Gastroesophageal sphincter (tissue), 4 donors: Measurements from ENCODE around the gene KCP. TPM values are rescaled to one million over a fixed set of nuclear protein-coding genes. Genes with fewer than 3 reads are reported as not detected.

ENCODE experiments used
- ATAC-seq: fragments of 150-250 bp; one replicate; pipeline ENCODE4 v1.9.1; 2016; ENCODE audit warnings: mild to moderate bottlenecking, moderate library complexity
- H3K27ac ChIP-seq, 4 donors: fragments of 200-600 bp; sonication (generic) in 3 of 4; 1 replicate in 3 of 4; 2 replicates in 1 of 4; pipeline ENCODE4 v1.5.1; 2016 to 2019
- H3K27me3 ChIP-seq: fragments of 200-600 bp; sonication (generic); one replicate; pipeline ENCODE4 v1.5.1; 2019
- H3K36me3 ChIP-seq, 2 donors: fragments of 200-600 bp; sonication (generic); one replicate each; pipeline ENCODE4 v1.5.1; 2019; ENCODE audit warnings: control low read depth in 1 of 2
- H3K4me1 ChIP-seq, 3 donors: fragments of 200-600 bp; sonication (generic); 1 replicate in 2 of 3; 2 replicates in 1 of 3; pipeline ENCODE4 v1.5.1; 2016 to 2019; ENCODE audit warnings: control low read depth in 2 of 3
- H3K4me3 ChIP-seq, 2 donors: fragments of 200-600 bp; sonication (generic); one replicate each; pipeline ENCODE4 v1.5.1; 2019; ENCODE audit warnings: mild to moderate bottlenecking in 1 of 2, moderate library complexity in 1 of 2
- H3K9me3 ChIP-seq, 3 donors: fragments of 200-600 bp; sonication (generic); one replicate each; pipeline ENCODE4 v1.5.1; 2017 to 2019; ENCODE audit warnings: control low read depth in 2 of 3
- CTCF ChIP-seq, 4 experiments: fragments of 200-600 bp in 2 of 4; fragments of 450-650 bp in 2 of 4; sonication (generic) in 1 of 4; IDR thresholded peaks; one replicate each; pipeline ENCODE4 v1.5.1; 2017 to 2019; ENCODE audit warnings: antibody characterized with exemption in 4 of 4, mild to moderate bottlenecking in 2 of 4, moderate library complexity in 2 of 4
- EP300 ChIP-seq: sonication (generic); formaldehyde crosslinking; IDR thresholded peaks from one replicate; pipeline ENCODE4 v1.6.1; 2017; ENCODE audit warnings: antibody characterized with exemption, mild to moderate bottlenecking
- POLR2A ChIP-seq, 2 donors: fragments of 450-650 bp; IDR thresholded peaks; one replicate each; pipeline ENCODE4 v1.6.1; 2017; ENCODE audit warnings: antibody characterized with exemption in 2 of 2, mild to moderate bottlenecking in 2 of 2, moderate library complexity in 1 of 2
- POLR2AphosphoS5 ChIP-seq: sonication (generic); formaldehyde crosslinking; IDR thresholded peaks from one replicate; pipeline ENCODE4 v1.6.1; 2017; ENCODE audit warnings: antibody characterized with exemption
- WGBS, 2 donors: methylation state at CpG; one replicate each; pipeline ENCODE4 v1.1.5; 2018; ENCODE audit warnings: low coverage in 1 of 2; 5-methylcytosine and 5-hydroxymethylcytosine counted together
- total RNA-seq, 4 donors: library from RNA; depleted of rRNA; stranded (reverse); fragments of >200 nt; gene quantifications; one replicate each; pipeline ENCODE4 v1.1.0, GENCODE V29; 2016

Gene KCP
- total RNA-seq, 4 donors from 2014 or later: 0.31 to 0.67 TPM; not detected in 2

- Histone ChIP-seq H3K27me3 (no peaks in the 10 kb centered on the region), H3K9me3 (no peaks in the 10 kb centered on the region), H3K27ac (peak overlapping the region in 3 of 4 donors; percentile 59 to 96 (median 94)), H3K4me3 (no peak overlapping the region), H3K36me3 (peaks cover 0 to 100% of the 10 kb centered on the region in 2 donors), H3K4me1 (peaks cover 0 to 21% (median 0%) of the 10 kb centered on the region in 3 donors)
- ATAC-seq: no peak
- no peak for TF ChIP-seq POLR2AphosphoS5
- TF ChIP-seq POLR2A (IDR thresholded peaks at IDR 0.05): no peak
- TF ChIP-seq CTCF (IDR thresholded peaks at IDR 0.05): peak in 3 of 4 experiments; percentile 49 to 87 (median 51)
- no CpG with 5 or more reads among the region's 35 CpGs for WGBS, 2 donors
Measured at GRCh38 chr7:128841921-128842673, 68.4 kb downstream of the KCP start.

- Histone ChIP-seq H3K27me3 (no peaks in the 10 kb centered on the region), H3K9me3 (no peaks in the 10 kb centered on the region), H3K4me1 (peaks cover 0 to 30% (median 6%) of the 10 kb centered on the region in 3 donors), H3K36me3 (peaks cover 0 to 100% of the 10 kb centered on the region in 2 donors), H3K4me3 (no peak overlapping the region), H3K27ac (peak overlapping the region in 3 of 4 donors; percentile 59 to 96 (median 94))
- TF ChIP-seq CTCF (IDR thresholded peaks at IDR 0.05) (no peak), EP300 (no peak), POLR2A (IDR thresholded peaks at IDR 0.05) (no peak), POLR2AphosphoS5 (no peak)
- 60% methylated on average over 1 of the region's 17 CpGs; no CpG with 5 or more reads in 1 of the 2 donors for WGBS, 2 donors
- ATAC-seq: no peak
Measured at GRCh38 chr7:128841171-128841690, 69.3 kb downstream of the KCP start.

DNA sequence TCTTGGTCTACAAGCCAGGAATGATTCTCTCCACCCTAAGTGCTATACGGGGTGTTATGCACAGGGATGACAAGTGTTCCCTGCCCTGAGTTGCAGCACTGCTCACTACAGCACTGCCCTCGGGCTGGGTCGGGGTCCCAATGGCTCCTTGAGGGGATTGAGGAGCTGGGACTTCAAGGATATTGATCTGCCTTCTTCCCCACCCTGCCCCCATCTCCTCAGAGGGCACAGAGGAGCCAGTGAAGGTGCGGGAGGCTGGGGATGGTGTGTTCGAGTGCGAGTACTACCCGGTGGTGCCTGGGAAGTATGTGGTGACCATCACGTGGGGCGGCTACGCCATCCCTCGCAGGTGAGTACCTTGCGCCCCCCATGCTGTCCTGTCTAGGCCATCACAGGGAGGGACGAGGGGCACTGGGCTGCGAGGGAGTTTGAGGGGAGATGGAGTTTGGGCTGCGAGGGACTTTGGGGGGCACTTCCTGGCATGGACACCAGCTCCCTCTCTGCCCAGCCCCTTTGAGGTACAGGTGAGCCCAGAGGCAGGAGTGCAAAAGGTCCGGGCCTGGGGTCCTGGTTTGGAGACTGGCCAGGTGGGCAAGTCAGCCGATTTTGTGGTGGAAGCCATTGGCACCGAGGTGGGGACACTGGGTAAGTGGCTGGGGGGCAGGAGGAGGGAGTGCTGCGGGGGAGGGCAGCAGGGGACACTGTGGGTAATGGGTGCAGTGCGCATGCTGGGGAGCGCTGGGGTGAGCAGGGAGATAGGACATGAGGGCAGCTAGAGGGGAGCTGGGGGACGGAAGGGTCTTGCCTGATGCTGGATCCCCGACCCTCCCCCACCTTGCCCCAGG, 70.0 kb downstream of the KCP start:
- peak overlapping the region in 3 of 4 donors; percentile 59 to 96 (median 94) for H3K27ac ChIP-seq
- no peaks in the 10 kb centered on the region for H3K9me3 ChIP-seq
- peaks cover 0 to 100% of the 10 kb centered on the region in 2 donors for H3K36me3 ChIP-seq
- no peaks in the 10 kb centered on the region for H3K27me3 ChIP-seq
- H3K4me3 ChIP-seq: no peak overlapping the region
- ATAC-seq: no peak
- no peak for TF ChIP-seq CTCF (IDR thresholded peaks at IDR 0.05)
- TF ChIP-seq EP300: no peak
- no peak for TF ChIP-seq POLR2AphosphoS5
- no peak for TF ChIP-seq POLR2A (IDR thresholded peaks at IDR 0.05)
- peaks cover 0 to 37% (median 13%) of the 10 kb centered on the region in 3 donors for H3K4me1 ChIP-seq
- 59 to 81% methylated on average over 8 to 9 of the region's 23 CpGs for WGBS, 2 donors

DNA sequence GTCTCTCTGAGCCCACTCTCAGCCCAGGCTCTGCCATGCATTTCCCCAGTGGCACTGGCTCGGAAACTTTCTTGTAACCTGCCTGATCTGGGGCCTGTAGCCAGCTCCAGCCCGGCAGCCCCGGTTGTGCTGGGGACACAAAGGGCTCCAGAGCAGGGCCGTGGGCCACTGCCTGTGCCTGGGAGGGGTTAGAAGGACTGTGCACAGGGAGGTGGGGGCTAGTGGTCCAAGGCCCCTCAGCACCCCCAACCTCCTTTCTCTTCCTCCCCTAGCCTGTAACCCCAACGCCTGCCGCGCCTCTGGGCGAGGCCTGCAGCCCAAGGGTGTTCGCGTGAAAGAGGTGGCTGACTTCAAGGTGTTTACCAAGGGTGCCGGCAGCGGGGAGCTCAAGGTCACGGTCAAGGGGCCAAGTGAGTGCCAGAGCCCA, 70.7 kb downstream of the KCP start:
- no CpG with 5 or more reads among the region's 13 CpGs for WGBS, 2 donors
- peak overlapping the region in 3 of 4 donors; percentile 59 to 96 (median 94) for H3K27ac ChIP-seq

More for the DNA sequence above, 70.7 kb downstream of the KCP start:
- Histone ChIP-seq H3K9me3 (no peaks in the 10 kb centered on the region), H3K36me3 (peaks cover 0 to 100% of the 10 kb centered on the region in 2 donors), H3K4me3 (no peak overlapping the region), H3K27me3 (no peaks in the 10 kb centered on the region), H3K4me1 (peaks cover 0 to 44% (median 18%) of the 10 kb centered on the region in 3 donors)
- no peak for TF ChIP-seq POLR2A (IDR thresholded peaks at IDR 0.05)
- TF ChIP-seq EP300: no peak
- no peak for ATAC-seq
